HG03439 (cell line): Measurements from ENCODE around the gene ADSS2.
A peak's percentile ranks its signal among the peaks of the same experiment; 100 is the strongest.

Experiments used
- ATAC-seq: cut with Tn5 transposase; IDR thresholded peaks from one replicate; pipeline ENCODE4 v1.9.1; 2021; ENCODE audit warnings: mild to moderate bottlenecking, moderate library complexity; ENCODE audit not compliant: unreplicated experiment

ADSS2 gene

DNA sequence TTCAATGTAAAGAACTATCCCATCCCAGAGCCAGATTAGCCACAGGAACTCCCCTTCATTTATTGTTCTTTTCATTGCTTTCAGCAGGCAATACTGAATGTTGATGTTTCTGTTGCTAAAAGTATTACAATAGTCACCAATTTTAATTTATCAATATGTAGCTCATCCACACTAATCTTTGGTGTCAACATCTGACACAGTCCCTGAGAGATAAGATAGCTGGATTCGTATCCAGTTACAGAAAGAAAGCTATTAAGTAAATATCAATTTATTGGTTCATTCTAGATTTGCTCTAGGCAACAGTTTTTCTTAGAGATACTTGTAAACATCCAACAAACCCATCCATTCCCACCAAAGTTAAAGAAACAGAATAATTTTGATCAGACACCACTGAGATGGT, 4.7 kb downstream of the ADSS2 start:
- ATAC-seq = no peak

DNA sequence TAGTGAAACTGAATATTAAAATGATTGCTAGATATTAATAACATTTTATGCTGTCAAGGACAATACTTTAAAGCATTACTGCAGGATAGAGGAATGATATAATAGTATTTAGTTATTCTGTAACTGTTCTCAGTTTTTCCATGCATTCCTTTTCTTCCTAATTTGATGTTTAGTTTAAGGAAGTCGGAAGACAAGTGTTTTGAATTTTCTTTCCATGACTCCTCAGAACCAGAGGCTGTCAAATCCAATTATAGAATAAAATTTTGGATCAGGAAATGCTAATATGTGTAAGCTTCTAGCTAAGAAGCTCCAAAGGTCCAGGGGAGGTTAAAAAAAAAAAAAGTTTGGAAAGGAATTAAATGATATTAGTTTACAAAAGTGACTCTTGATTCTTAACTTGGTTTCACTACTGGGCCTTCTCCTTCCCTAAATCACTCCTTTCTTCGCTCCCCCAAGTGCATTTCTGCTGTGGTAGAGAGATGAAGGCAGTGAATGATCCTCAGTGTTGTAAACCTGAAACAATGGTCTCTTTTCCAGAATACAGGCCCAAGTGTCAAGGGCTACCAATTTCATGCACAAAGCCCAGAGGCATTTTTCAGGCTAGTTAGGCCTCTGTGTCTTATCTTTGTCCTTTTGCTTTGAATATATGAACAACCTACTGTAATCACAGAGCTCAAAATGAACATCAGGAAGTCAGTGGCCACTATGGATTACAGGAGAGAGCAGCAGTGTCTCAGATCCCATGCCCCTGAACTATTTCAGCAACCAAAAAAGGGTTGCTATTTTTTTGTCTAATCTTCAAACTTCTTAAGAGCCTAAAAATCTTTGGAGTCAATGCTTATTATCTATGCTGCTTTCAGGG, 6.2 kb downstream of the ADSS2 start:
- no peak for ATAC-seq

DNA sequence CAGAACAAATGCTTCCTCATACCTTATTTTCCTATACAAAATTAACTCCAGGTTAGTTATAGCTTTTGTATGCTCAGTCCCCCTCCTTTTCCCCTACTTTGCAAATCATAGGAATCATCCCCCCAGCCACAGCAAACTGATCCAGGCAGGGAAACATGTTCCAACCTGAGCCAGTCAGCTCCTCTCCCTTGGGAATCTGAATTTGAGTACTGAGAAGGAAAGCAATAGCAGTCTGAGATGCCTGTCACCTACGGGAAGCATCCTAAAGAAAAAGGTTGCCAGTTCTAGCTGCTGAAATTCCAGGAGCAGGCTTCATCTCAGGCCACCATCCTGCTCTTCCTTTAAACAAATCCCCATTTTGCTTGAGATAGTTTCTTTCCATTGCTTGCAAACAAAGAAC, 6.9 kb downstream of the ADSS2 start:
- no peak for ATAC-seq

DNA sequence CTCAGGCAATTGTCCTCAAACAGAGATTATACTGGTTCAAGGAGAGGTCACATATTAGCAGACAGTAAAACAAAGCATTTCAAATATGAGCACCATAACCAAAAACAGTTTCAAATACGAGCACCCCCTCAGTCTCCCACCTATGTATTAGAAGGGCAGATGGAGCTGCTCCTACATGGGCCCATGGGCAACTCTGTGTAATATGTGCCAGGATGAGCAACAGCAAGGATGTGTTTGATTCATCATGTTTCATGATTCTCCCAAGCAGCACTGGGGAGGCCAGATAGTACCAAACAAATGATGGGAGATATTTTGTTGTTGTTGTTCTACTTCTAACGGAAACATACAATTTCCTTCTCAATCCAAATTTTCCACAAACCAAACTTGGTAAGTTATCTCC, 8.9 kb downstream of the ADSS2 start:
- ATAC-seq = no peak

DNA sequence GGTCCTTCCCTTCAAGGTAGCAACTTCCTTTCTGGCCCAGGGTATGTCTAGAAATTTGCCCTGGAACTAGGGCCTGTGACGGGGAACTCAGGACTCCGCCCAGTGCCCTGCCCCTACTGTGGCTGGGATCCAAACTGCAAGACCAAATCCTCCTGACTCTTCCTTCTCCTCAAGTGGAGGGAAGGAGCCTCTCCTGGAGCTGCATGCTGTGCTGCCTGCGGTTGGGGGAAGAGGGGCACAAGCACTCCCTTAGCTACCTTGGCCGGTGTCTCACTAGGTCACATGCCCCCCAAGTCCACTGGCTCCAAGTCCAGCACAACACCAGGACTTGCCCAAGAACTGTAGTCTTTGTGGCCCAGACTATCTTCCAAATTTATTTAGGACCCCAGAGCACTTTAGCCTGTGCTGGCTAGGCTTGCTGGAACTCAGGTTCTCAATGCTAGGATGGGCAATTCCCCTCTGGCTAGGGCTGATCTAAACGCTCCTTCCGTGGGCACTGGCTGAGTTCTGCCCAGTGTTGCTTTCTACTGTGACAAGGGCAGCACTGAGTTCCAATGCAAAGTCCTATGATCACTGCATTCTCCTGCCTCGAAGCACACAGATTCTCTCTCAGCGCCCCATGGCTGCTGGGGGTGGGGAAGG, 12.2 kb downstream of the ADSS2 start:
- no peak for ATAC-seq

DNA sequence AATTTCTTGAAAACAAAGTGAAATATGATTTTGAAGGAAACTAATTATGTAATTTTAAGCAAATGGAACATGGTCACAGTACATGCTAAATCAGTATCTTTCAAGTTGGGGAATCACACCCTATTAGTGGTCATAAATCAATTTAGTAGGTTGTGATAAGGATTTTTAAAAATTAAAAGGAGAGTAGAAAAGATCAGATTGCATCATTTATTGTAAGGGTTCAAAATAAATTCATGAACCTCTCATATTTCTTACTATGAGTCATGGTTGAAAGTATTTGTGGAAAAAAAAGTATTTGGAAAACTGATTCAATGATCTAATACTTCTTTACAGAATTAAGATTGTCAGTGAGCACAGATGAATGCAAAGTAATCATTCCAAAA, 14.6 kb downstream of the ADSS2 start:
- no peak for ATAC-seq

DNA sequence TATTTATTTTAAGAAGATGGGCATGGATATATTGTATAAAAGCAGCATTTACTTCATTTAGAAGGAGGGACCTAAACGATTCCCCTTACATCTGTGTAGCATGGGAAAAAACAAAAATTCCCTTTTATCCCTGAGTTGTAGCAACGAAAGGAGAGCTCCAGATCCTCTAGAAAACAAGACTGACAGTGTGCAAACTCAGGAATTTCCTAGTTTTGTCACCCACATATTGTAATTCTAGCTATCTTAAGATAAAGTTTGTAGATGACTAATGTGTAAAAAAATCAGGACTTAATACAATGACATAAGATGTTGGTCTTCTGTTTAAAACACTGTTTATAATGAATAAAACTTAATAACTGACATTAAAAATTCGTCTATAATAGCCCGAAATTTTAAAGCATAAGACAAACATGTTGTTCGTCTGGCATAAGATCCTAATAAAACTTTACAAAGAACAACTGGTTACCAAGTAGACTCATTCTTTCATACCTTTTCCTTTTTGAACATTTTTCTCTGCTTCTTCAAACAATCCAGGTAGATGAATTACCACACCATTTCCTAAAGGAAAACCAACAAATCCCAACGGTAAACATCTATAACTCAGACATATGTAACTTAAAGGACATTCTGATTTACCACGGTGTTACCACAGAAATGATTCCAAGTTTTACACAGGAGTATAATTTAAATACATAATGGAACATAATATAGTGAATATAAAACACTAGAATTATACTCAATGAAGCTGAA, 15.2 kb downstream of the ADSS2 start:
- no peak for ATAC-seq

DNA sequence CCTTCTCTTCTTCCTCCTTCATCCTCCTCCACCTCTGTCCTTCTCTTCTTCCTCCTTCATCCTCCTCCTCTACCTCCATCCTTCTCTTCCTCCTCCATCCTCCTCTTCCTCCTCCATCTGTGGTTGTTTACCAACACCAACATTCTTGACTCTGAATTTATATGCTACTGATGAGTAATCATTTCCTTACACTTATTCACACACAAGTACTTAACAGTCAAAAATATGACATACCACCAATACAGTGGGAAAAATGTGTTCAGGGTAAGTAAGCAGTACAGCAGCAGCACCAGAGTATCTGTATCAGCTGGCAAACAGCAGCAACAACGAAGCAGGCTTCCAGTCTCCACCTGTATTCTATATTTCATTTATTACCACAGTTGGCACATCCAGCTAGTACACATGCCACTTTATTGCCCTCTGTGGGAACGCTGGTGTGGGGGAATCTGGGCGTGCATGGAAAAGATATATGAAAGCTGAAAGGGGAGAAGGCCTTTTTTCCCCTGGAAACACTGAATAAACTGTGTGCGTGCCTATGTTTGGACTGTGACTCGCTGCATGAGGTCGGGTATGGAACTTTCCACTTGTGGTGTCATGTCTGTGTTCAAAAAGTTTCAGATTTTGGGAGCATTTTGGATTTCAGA, 16.0 kb downstream of the ADSS2 start:
- no peak for ATAC-seq

DNA sequence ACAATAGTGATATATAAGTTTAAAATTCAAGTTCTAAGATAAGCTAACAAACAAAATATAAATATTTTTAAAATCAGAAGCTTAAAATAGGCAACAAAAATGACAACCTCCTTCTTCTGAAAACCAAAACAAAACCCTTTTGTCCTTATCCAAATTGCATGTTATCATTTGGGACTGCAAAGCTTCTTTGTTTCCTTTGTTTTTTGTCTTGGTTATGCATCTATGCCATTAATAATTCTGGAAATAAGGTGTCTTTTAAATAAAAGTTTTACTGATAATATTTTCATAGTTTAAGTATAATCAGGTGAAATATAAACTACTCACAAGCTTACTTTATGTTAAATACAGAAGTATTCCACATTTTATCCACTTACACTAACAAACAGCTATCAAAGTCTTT, 20.5 kb downstream of the ADSS2 start:
- ATAC-seq = no peak

DNA sequence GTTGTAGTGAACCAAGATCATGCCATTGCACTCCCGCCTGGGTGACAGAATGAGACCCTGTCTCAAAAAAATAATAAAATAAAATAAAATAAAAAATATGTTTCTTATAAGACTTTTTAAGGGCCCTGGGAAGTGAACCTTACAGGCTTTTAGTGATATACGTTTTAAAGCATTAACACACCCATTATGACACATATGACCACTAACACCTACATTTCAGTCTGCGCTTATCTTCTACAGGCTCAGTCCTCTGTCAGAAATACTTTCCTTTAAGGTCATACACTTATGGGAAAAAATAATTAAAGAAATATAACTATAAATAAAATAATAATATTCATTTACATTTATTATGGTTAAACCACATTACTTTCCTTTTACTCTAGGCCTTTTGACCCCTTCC, 21.9 kb downstream of the ADSS2 start:
- no peak for ATAC-seq

DNA sequence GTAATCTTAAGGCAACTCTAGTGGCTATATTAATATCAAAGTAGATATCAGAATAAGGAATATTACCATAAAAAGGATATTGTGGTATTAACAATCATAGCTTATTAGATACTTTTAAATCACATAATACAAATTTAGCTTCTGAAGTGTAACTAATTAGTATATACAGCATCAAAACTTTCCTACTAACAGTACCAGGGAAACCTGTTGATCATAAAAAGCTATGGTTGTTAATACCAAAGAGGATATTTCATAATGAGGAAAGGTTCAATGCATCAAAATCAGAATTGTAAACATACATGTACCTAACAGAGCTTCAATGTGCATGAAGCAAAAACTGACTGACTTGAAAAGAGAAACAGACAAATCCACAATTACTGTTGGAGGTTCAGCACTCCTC, 24.1 kb downstream of the ADSS2 start:
- no peak for ATAC-seq

DNA sequence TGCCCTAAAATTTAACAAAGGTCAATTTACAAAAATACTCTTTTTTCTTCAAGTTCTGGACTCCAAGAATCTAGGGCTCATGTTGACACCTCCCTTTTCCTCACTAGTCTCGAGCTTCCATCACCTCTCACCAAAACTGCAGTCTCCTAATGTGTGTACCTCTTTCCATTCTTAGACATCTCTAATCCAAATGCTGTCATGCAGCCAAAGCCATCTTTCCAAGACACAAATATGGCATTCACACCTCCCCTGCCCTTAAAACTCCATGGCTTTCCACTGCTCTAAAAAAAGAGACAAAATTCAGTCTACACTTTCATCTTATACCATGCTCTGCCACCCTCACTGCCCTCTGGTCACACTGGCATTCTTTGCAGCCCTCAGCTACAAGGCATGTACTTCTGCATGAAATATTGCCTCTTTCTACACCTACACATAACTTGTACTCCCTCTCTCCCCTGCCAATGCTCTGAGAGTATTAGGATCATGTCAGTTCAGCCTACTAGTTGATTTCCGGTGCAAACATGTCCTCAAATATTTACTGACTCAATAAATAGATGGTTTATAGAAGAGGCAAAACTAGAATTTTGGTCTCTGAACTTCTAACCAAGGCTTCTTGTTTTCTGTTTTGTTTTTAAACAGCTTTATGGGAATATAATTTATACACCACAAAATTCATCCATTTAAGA, 26.9 kb downstream of the ADSS2 start:
- ATAC-seq = no peak

DNA sequence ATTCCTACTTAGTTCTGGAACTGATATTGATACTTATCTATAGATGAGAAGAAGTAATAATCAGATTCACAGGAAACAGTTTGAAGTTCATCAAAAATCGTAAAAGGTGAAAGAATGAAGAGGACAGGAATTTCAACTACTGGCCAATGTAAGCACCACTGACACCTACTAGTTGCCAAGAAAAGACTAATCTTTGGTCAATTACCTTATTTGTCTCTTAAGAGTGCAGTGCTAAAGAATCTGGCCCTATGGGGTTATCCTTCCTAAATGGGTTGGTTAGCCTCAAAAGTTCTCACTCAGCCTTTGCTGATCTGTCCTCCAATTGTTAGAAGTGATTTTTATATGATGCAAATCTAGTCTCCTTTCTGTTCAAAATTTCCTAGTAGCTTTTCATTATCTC, 29.5 kb downstream of the ADSS2 start:
- ATAC-seq = no peak

DNA sequence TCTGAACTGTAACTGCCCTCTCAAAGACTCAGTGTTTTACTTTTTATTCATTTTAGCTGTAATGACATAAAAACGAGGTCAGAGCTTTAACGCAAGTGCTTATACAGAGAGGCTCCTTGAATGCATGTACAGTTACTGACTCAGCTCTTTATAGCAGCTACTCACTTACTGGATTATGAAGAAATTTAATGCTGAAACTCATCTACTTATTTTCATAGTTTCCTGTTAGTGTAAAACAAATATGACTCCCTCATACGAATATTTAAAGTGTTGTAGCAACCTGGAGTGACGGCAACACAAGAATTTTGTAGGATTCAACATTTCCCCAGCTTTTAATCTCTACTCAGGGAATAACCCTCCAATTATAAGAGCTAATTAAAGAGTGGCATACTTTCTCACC, 32.7 kb downstream of the ADSS2 start:
- no peak for ATAC-seq

DNA sequence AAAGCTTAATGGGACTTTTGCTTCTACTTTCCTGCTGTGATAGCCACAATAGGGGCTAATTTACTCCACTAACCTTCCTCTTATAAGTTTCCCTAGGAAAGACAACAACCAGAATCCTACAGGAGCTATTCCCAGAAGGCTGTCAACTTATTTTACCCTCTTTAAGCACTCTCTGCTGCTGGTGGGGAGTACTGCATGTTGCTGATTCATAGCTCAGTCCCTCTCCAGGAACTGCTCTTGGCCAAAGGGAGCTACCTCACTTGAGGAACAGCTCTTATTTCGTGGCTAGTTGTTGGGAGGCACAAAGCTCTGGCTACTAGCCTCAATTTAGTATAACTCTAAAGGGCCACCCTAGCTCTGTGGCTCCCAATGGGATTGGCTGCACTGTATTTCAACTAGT, 37.2 kb downstream of the ADSS2 start:
- no peak for ATAC-seq

DNA sequence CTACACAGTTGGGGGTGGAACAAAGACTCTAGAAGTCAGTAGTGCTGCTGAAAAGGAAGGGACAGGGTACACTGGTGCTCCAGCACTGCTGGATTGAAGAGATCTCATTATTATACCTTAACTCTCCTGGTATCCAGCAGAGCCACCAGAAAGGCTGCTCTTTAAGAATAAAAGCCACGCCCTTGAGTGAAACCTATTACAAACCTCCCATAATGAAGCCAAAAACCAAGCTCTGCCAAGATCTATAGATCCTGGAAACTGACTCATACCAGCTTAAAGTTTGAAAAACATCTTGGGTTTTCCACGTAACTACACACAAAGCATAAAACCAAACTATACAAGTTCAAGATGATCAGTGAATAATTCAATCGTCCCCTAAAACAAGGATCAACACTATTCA, 38.0 kb downstream of the ADSS2 start:
- no peak for ATAC-seq

DNA sequence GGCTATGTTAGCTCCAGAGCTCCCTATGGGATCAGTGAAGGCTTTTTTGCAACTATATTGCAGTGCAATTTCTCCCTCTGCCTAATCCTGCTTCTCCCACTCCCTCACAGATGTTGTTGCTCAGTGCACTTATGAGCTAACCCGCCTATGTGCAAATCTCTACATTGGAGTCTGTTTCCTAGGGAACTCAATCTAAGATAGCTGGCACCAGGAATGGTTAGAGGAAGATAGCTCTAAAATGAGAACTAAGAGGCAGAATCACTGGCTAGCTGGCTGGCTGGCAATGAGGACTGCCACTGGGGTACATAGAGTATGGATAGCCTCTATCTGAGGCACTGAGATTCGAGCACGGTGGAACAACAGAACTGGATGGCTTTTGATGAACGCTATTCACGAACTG, 39.5 kb downstream of the ADSS2 start:
- ATAC-seq = no peak

DNA sequence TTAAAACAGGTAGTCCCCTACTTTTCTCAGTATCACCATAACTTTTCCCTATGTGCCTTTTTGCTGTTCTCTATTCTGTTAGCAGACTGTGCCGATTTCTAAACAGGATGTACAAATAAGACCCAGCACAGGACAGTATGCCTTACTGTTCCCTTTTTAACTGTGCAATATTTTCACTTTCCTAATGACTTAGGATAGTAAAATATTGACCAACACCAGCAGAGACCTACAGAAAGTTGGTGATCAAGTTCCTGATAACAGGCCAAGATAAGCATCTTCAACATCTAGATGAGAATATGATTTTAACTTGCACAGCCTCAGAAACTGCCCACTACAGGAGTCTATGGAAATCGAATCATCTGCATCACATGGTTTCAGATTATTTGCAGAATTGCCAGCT, 42.0 kb downstream of the ADSS2 start:
- peak; percentile 68 for ATAC-seq

DNA sequence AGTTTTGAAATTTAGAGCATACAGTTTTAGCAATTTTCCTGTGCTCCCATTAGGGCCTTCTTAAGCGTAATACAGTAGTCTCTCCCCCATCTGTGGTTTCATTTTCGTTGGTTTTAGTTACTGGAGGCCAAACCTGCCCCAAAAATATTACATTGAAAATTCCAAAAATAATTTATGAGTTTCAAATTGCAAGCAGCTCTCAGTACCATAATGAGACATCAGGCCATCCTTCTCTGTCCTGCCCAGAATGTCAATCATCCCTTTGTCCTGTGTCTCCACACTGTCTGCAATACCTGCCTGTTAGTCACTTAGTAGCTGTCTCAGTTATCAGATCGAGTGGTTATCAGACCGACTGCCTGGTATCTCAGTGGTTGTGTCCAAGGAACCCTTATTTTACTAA, 45.4 kb downstream of the ADSS2 start:
- ATAC-seq = peak; percentile 88

DNA sequence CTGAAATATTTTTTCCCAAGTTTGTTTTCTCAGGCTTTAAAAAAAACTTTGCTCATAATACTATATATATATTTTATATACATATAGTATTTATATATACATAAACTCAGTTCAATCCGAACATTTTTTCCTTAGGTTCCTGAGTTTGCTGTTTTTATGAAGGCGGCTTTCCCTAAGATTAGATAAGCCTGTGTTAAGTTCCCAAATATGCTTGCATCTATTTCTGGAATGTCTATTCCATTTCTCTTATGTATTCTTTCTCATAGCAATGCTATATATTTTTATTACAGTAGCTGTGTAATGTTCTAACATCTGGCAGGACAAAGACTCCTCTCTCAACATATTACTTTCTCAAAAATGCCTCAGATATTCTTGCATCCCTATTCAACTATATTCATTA, 45.9 kb downstream of the ADSS2 start:
- no peak for ATAC-seq

DNA sequence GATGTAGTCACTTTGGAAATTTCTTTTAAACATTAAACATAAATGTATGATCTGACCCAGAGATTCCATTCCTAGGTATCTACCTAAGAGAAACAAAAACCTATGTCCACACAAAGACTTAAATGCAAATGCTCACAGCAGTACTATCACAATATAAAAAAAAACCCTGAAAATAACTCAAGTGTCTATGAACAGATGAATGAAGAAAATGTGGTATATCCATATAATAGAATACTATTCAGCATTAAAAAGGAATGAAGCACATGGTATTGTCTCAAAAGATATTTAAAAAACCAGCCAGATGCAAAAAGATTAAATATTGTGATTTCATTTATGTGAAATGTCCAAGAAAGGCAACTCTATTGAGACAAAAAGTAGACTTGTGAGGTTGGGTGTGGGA, 48.3 kb downstream of the ADSS2 start:
- no peak for ATAC-seq
